GM23248 (cell line): Measurements from ENCODE around the gene RASGRP2. TPM values are rescaled to one million over a fixed set of nuclear protein-coding genes. Genes with fewer than 3 reads are reported as not detected.

Experiments
- DNase-seq: peaks from one replicate; pipeline ENCODE4 v3.0.0-alpha.2; 2015
- H2AFZ ChIP-seq: fragments of 200-600 bp; sonication (generic); 2 replicates; pipeline ENCODE4 v1.6.1; 2016; ENCODE audit warnings: antibody characterized with exemption
- H3F3A ChIP-seq: fragments of 200-600 bp; sonication (generic); 2 replicates; pipeline ENCODE4 v1.6.1; 2016; ENCODE audit warnings: mild to moderate bottlenecking, antibody characterized with exemption, mixed run types; ENCODE audit not compliant: insufficient read depth
- H3K27ac ChIP-seq: fragments of 200-600 bp; sonication (generic); 2 replicates; pipeline ENCODE4 v1.5.1; 2016; ENCODE audit warnings: mild to moderate bottlenecking
- H3K27me3 ChIP-seq: fragments of 200-600 bp; sonication (generic); replicated peaks from 2 replicates; pipeline ENCODE4 v1.6.1; 2016; ENCODE audit warnings: mild to moderate bottlenecking; ENCODE audit not compliant: insufficient read depth
- H3K36me3 ChIP-seq: fragments of 200-600 bp; sonication (generic); 2 replicates; pipeline ENCODE4 v1.6.1; 2016; ENCODE audit warnings: low read depth, mild to moderate bottlenecking
- H3K4me1 ChIP-seq: fragments of 200-600 bp; sonication (generic); 2 replicates; pipeline ENCODE4 v1.6.1; 2016; ENCODE audit warnings: mild to moderate bottlenecking; ENCODE audit not compliant: insufficient read depth
- H3K4me2 ChIP-seq: fragments of 200-600 bp; sonication (generic); one replicate; pipeline ENCODE4 v1.6.1; 2016; ENCODE audit warnings: mild to moderate bottlenecking; ENCODE audit not compliant: unreplicated experiment
- H3K4me3 ChIP-seq: fragments of 200-600 bp; sonication (generic); 2 replicates; pipeline ENCODE4 v1.5.1; 2016; ENCODE audit warnings: mild to moderate bottlenecking
- H3K79me2 ChIP-seq: fragments of 200-600 bp; sonication (generic); 2 replicates; pipeline ENCODE4 v1.6.1; 2016; ENCODE audit warnings: mild to moderate bottlenecking; ENCODE audit not compliant: insufficient read depth
- H3K9ac ChIP-seq: fragments of 200-600 bp; sonication (generic); 2 replicates; pipeline ENCODE4 v1.6.1; 2016; ENCODE audit warnings: mild to moderate bottlenecking
- H3K9me2 ChIP-seq: fragments of 200-600 bp; sonication (generic); 2 replicates; pipeline ENCODE4 v1.6.1; 2016; ENCODE audit warnings: mixed run types, mild to moderate bottlenecking, moderate library complexity; ENCODE audit not compliant: insufficient read depth
- H3K9me3 ChIP-seq: fragments of 200-600 bp; sonication (generic); one replicate; pipeline ENCODE4 v1.6.1; 2017; ENCODE audit warnings: low read depth
- H4K20me1 ChIP-seq: fragments of 200-600 bp; sonication (generic); 2 replicates; pipeline ENCODE4 v1.6.0; 2016; ENCODE audit not compliant: insufficient read depth
- EZH2 ChIP-seq: fragments of 200-600 bp; sonication (generic); IDR thresholded peaks from 2 replicates; pipeline ENCODE4 v1.6.1; 2018; ENCODE audit warnings: antibody characterized with exemption, mild to moderate bottlenecking; ENCODE audit not compliant: insufficient read depth, poor library complexity, severe bottlenecking
- EZH2phosphoT487 ChIP-seq: fragments of 200-600 bp; sonication (generic); IDR thresholded peaks from 2 replicates; pipeline ENCODE4 v1.6.1; 2018; ENCODE audit warnings: antibody characterized with exemption, moderate library complexity, mild to moderate bottlenecking, low read depth; ENCODE audit not compliant: insufficient read depth
- WGBS, 2 experiments: methylation state at CpG; one replicate each; pipeline ENCODE4 v1.1.6; 2015 to 2017; ENCODE audit warnings: low lambda C conversion rate in 2 of 2, low coverage in 1 of 2; ENCODE audit errors: missing lambda C conversion rate in 2 of 2; 5-methylcytosine and 5-hydroxymethylcytosine counted together
- in situ Hi-C: fragments of 300-500 bp; cut with MboI; formaldehyde crosslinking; loops from 2 replicates; pipeline ENCODE4 v1.15.0; 2020
- polyA plus RNA-seq: library from polyadenylated mRNA; unstranded; fragments of >200 nt; fragmentation: Nextera tagmentation; extraction: Ambion mirVana; gene quantifications from 2 replicates; pipeline ENCODE4 v1.2.1, GENCODE V29; 2016
- total RNA-seq: library from RNA; depleted of rRNA; stranded (reverse); fragments of >200 nt; shearing (Covaris generic); gene quantifications from 2 replicates; pipeline ENCODE4 v1.2.3, GENCODE V29; 2014

Gene RASGRP2
- total and polyA plus RNA-seq, 2 experiments from 2014 or later, result 0.68 TPM; not detected in 1

DNA sequence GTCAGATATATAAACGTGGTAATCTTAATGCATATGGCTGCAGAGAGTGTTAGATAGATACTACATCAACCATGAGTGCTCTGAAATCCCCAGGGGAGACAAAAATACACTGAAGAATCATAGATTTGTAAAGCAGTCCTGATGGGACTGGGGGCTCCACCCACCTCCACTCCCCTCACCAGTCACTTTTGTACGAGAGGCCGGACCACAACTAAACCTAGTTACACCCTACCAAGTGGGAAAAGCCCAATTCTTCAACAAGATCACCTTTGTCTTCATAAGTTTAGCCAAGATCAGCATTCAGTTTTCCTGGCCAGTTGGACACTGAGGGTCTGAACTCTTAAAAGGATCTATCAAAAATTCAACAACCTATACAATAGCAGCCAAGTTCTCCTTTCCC is 32.9 kb upstream of the RASGRP2 start:
- Histone ChIP-seq H3K9me2 (no peaks in the 10 kb centered on the region), H3K4me3 (peak overlapping the region; percentile 86), H2AFZ (no peak overlapping the region), H3K9me3 (no peaks in the 10 kb centered on the region), H3K79me2 (peaks cover 57% of the 10 kb centered on the region), H4K20me1 (peaks cover 47% of the 10 kb centered on the region; the same call in 1 of the 2 replicates), H3K9ac (peak overlapping the region; percentile 74), H3K27ac (peak overlapping the region; percentile 50), H3K36me3 (peaks cover 45% of the 10 kb centered on the region), H3K27me3 (no peaks in the 10 kb centered on the region), H3F3A (peaks cover 54% of the 10 kb centered on the region), H3K4me1 (peaks cover 25% of the 10 kb centered on the region), H3K4me2 (peak overlapping the region; percentile 98)
- no peak for DNase-seq
- WGBS, 2 experiments, result 14 to 16% methylated on average over 3 of the region's 3 CpGs
- in situ Hi-C loops, result no loop called here
- no peak for TF ChIP-seq EZH2phosphoT487
- TF ChIP-seq EZH2, result no peak

DNA sequence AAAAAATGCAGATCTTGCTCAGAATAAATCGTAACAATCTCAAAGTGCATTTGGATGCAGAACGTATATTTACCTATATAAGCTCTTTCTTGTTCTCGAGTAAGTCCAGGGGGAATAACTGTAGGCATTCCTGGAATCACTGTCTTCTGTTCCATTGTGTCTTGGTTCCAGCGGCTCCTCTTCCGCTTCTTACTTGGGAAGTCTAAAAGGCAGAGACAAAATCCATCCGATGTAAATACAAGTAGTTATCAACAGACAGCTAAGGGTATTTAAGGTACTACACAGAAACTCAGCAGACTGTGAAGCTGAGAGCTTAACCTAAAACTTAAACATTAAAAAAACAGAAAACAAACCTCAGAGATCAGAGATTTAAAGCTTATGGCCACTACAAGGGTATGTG is 32.5 kb upstream of the RASGRP2 start:
- Histone ChIP-seq H3F3A (peaks cover 58% of the 10 kb centered on the region), H3K4me3 (peak overlapping the region; percentile 86), H3K79me2 (peaks cover 61% of the 10 kb centered on the region), H3K27ac (no peak overlapping the region), H3K9ac (peak overlapping the region; percentile 74), H3K4me1 (peaks cover 25% of the 10 kb centered on the region), H3K27me3 (no peaks in the 10 kb centered on the region), H2AFZ (no peak overlapping the region), H3K4me2 (peak overlapping the region; percentile 98), H4K20me1 (peaks cover 48% of the 10 kb centered on the region; the same call in 1 of the 2 replicates), H3K9me3 (no peaks in the 10 kb centered on the region), H3K9me2 (no peaks in the 10 kb centered on the region), H3K36me3 (peaks cover 50% of the 10 kb centered on the region)
- no peak for TF ChIP-seq EZH2phosphoT487
- no peak for TF ChIP-seq EZH2
- in situ Hi-C loops, result no loop called here
- no peak for DNase-seq
- WGBS, 2 experiments, result 69 to 73% methylated on average over 6 of the region's 6 CpGs

DNA sequence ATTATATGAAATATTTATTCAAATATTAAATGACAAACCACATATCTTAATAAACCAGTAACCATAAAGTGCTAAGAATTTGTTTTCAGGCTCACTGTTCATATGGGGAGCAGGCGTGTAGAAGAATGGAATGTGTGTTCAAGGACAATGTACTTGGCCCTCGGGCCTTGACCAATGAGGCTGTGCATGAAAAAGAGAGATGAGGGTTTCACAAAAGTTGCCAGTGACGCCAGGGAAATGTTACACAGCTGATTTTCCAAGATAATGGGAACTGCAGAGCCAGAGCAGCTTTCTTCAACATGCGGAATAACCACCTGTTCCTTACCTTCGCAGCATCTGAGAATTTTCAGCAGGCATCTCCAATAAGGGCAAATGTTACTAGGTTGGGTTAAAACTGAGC is 30.2 kb upstream of the RASGRP2 start:
- H4K20me1 ChIP-seq, result peaks cover 52% of the 10 kb centered on the region; the same call in 1 of the 2 replicates

DNA sequence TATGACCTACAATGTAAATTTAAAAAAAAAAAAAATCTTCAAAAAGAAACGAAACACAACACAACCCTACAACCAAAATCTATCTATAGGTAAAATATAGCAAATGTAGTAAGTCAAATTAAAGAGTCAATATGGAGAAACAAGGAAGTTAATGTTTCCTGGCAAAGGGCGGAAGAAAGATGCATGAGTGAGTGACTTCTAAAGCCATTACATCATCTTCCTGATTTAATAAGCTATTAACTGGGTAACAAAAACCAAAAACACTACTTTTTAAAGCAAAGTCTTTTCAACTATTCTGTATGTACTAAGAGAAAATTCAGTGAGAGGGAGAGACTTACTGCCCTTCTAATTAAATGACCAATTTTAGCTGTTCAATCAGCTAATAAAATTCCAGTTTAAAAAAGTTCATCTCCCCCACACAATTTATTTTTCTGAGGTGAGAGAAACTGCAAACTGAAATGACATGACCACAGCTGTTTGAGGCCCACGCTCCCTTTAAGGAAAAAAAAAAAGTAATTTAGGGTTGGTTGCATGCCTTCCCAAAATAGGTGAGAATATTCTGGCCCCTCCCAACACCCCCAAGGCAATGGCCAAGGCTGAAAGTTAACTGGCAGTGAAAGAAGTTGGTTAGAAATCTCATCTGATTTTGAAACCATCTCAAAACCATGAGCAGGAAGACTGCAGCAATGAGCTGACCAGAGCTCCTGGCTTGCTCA is 28.5 kb upstream of the RASGRP2 start:
- H3K27me3 ChIP-seq, result no peaks in the 10 kb centered on the region
- no peak for TF ChIP-seq EZH2
- TF ChIP-seq EZH2phosphoT487, result no peak
- peaks cover 84% of the 10 kb centered on the region for H3F3A ChIP-seq
- H2AFZ ChIP-seq, result no peak overlapping the region
- peaks cover 93% of the 10 kb centered on the region for H3K79me2 ChIP-seq
- H3K9me2 ChIP-seq, result no peaks in the 10 kb centered on the region
- no peaks in the 10 kb centered on the region for H3K9me3 ChIP-seq
- in situ Hi-C loops, result no loop called here
- H3K9ac ChIP-seq, result no peak overlapping the region
- peak; percentile 33 for DNase-seq
- 77 to 82% methylated on average over 3 of the region's 3 CpGs for WGBS, 2 experiments
- H4K20me1 ChIP-seq, result peaks cover 52% of the 10 kb centered on the region; the same call in 1 of the 2 replicates
- H3K4me3 ChIP-seq, result no peak overlapping the region
- H3K27ac ChIP-seq, result 0 out of 2 replicates have a peak overlapping the region, but pooled peaks have one; percentile 3
- no peak overlapping the region for H3K4me2 ChIP-seq
- H3K4me1 ChIP-seq, result peaks cover 20% of the 10 kb centered on the region
- H3K36me3 ChIP-seq, result peaks cover 88% of the 10 kb centered on the region

More for the DNA sequence above, 30.2 kb upstream of the RASGRP2 start:
- Histone ChIP-seq H3K79me2 (peaks cover 84% of the 10 kb centered on the region), H3K4me2 (no peak overlapping the region), H3K9me2 (no peaks in the 10 kb centered on the region), H3F3A (peaks cover 68% of the 10 kb centered on the region), H3K27ac (no peak overlapping the region), H3K36me3 (peaks cover 73% of the 10 kb centered on the region), H2AFZ (no peak overlapping the region), H3K9ac (no peak overlapping the region), H3K4me1 (peaks cover 20% of the 10 kb centered on the region), H3K9me3 (no peaks in the 10 kb centered on the region), H3K27me3 (no peaks in the 10 kb centered on the region), H3K4me3 (no peak overlapping the region)
- DNase-seq, result no peak
- WGBS, 2 experiments, result 90% methylated on average over 5 of the region's 5 CpGs
- in situ Hi-C loops, result no loop called here
- TF ChIP-seq EZH2, result no peak
- no peak for TF ChIP-seq EZH2phosphoT487
